ENCODE measurements around the gene LCLAT1. TPM values are rescaled to one million over a fixed set of nuclear protein-coding genes. Genes with fewer than 3 reads are reported as not detected.
"Not testable (repeated sequence)": the region's sequence is repeated elsewhere in the genome, so short reads cannot be mapped to it uniquely, and the experiment has no call there.

Gene LCLAT1
- total RNA-seq, 1 experiment from 2014 or later = 43.1 TPM

DNA sequence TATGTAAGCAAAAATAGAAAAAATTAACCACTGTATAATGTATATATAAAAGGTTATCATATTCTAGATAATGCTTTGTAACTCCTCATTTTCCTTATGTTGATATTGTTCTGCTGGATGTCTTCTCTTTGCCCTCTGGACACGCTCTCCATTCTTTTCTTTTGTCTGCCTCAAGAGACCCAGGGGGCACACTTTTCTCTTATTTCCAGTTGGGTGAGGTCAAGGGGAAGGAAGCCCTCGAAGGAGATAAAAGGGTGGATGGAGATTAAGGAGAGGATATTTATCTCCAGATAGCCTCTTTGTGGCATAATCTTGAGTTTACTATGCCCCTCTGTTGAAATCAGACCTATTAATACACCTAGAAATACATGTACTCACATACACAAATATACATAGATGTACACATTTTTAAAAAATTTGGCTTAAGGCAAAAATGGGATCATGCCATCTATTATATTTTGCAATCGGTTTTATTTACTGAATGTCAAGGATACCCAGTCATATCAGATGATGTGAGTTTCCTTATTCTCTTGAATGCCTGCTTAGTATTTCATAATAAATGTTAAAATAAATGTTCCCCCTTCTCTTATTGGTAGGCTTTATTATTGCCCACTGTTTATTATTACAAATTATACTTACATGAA, 65.3 kb downstream of the LCLAT1 start:
- no peak for DNase-seq (ENCODE audit: extremely low read depth, low read depth)

DNA sequence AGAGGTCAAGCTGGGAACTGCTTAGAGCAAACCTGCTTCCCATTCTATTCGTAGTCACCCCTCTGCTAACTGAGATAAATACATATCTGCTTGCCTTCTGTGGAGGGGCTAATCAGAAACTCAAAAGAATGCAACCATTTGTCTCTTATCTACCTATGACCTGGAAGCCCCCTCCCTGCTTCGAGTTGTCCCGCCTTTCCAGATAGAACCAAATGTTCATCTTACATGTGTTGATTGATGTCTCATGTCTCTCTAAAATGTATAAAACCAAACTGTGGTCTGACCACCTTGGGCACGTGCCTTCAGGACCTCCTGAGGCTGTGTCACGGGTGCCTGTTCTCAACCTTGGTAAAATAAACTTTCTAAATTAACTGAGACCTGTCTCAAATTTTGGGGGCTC, 66.6 kb downstream of the LCLAT1 start:
- DNase-seq (ENCODE audit: extremely low read depth, low read depth) = not testable (repeated sequence)

DNA sequence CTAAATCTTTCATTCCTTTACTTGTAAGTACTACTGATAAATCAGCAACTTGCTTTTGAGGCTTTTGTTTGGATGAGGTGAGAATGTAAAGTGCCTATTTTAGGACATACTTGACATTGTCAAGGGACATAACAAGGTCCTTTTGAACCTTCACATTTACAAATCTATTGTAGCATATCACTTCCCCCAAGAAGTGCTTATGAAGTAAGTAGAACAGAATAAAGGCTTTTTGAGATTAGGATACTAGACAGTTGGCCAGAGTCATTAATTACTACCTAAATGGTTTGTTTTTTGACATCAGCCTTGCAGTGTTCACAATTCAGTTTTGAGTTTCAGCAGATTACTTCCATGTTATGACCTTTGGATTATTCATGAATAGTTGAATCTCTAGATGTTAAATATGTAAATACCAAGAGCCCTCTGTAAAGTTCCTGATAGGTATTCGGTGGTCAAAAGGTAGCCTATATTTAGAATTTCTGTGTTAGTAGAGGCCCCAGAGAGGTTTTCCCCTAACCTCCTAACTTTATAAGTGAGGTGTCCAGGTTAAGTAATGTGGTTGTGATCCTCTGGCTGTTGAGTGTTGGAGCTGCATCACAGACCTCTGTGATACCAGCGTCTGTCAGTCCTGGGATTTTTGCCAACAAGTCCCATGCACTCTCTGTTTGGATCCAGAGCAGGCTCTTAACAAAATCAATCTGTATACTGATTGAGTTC, 67.2 kb downstream of the LCLAT1 start:
- no peak for DNase-seq (ENCODE audit: extremely low read depth, low read depth)

DNA sequence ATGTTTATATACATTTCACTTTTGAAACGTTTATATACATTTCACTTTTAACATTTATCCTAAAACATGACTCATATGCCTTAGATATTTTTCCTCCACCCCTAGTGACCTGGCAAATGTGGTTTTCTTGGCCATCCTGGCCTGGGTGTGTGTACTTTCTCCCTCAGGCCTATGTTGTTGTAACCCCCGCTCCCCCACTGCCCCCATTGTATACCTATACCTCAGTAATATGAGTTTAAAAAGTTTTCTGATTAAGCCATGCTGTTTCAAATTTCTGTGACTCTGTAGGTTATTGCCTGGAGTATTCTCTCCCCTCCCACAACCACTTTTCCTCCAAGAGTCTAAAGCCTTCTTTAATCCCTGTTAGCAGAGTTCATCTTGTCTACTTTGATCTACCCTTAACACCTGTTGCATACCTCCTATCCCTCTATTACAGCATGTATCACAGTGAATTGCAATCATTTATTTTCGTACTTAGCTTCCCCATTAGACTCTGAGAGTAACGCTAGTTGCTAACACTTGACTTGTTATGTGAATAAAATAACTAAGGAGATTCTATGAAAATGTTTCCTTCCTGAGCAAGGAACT, 67.9 kb downstream of the LCLAT1 start:
- no peak for DNase-seq (ENCODE audit: extremely low read depth, low read depth)

DNA sequence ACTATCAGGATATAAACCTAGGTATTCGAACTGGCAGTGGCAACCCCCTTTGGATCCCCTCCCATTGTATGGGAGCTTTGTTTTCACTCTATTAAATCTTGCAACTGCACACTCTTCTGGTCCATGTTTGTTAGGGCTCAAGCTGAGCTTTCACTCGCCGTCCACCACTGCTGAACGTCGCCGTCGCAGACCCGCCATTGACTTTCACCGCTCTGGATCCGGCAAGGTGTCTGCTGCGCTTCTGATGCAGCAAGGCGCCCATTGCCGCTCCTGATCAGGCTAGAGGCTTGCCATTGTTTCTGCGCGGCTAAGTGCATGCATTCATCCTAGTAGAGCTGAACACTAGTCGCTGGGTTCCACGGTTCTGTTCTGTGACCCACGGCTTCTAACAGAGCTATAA, 69.1 kb downstream of the LCLAT1 start:
- DNase-seq (ENCODE audit: extremely low read depth, low read depth) = no peak

DNA sequence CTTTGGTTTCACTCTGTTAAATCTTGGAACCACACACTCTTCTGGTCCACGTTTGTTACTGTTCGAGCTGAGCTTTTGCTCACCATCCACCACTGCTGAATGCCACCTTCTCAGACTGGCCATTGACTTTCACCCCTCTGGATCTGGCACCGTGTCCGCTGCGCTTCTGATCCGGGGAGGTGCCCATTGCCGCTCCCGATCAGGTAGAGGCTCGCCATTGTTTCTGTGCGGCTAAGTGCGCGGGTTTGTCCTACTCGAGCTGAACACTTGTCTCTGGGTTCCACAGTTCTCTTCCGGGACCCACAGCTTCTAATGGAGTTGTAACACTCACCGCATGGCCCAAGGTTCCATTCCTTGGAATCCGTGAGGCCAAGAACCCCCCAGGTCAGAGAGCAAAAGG, 72.8 kb downstream of the LCLAT1 start:
- no peak for DNase-seq (ENCODE audit: extremely low read depth, low read depth)

DNA sequence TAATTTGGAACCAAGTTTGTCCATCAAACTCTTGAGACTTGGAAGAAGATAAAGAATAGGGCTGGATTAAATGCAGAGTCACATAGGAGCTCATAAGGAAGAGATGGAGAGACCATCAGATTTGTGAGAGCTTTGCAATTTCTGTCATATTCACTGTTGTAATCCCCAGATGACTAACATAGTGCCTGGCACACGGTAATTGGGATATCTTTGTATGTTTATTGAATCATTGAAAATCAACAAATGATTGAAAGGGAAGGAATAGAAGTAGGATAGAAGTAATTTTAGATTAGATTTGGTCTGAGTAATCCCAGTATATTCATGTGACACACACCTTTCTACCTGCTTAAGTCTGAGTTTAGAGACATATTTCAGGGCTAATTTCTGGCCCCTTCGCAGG, 75.4 kb downstream of the LCLAT1 start:
- no peak for DNase-seq (ENCODE audit: extremely low read depth, low read depth)

DNA sequence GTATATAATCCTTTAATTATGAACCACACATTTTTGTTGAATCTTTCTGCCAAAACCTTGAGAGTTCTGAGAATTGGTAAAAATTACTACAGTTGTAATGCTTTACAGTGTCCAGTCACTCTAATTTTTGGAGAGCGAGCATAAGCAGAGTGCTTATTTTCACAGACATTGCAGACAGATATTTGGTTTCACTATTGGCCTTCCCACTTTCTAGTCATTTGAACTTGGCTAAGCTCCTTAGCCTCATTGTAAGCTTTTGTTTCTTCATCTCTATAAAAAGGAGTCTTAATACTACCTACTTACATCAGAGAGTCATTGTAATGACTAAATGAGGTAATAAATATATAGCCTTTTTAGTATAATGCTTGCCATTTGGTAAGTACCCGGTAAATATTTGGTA, 80.4 kb downstream of the LCLAT1 start:
- DNase-seq (ENCODE audit: extremely low read depth, low read depth) = no peak

DNA sequence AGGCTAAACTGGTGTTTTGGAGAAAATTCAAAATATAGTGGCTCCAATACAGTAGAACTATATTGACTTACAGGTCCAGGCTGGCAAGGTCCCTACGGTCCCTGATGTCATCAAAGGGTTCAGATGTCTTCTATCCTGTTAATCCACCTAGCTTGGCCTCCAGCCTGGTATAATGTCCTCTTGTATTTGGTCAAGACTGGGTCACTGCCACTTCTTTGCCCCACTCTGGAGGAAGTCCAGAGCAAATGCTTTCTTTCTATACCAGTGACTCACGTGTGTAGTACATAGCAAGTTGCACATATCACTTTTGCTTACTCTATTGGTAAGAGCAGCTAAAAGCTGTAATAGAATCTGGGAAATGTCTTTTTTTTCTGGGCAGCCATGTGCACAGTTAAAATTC, 80.8 kb downstream of the LCLAT1 start:
- DNase-seq (ENCODE audit: extremely low read depth, low read depth) = no peak

DNA sequence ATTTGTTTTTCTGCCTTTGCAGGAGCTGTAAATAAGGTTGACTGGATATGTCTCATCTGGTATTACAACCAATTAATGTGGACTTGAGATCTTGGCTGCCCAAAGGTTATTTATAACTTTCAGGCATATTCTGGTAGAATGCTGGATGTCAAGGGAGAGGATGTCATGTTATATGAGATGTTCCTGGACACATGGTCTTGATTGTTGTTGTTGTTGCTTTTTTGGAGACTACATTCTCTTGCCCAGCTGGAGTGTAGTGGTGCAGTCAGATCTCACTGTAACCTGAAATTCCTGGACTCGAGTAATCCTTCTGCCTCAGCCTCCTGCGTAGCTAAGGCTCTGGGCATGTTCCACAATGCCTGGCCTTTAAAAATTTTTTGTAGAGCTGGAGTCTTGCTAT, 83.3 kb downstream of the LCLAT1 start:
- no peak for DNase-seq (ENCODE audit: extremely low read depth, low read depth)

DNA sequence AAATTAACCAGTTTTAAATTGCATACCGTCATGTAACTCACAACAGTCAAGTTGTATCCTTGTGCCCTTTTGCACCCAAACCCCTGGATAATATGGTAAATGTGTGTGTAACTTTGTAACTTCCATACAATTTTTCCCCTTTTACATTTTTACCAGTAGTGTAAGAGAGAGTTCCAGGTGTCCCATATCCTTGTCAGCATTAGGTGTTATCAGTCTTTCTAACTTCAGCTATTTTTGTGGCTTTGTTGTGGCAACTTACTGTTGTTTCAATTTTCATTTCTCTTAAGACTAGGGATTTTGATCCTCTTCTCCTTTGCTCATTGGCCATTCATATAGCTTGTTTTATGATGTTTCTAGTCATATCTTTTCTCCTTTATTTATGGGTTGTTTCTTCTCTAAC, 94.6 kb downstream of the LCLAT1 start:
- no peak for DNase-seq (ENCODE audit: extremely low read depth, low read depth)

DNA sequence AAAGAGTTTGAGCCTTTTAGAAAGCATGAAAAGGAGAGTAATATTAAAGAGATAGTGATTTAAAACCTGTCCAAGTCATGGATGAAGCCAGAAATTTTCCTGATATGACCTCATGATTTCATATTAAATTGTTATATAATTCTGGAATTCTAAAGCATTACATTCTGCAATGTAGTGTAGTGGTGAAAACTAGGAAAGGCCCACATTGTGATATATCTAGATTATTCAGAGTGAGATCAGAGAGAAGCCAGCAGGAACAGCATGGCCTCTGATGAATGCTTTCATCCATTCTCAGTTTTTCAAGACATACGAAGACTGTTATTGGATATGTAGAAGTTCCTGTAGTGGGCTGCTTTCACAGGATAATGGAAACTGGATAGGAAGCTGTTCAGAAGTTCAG, 98.8 kb downstream of the LCLAT1 start:
- no peak for DNase-seq (ENCODE audit: extremely low read depth, low read depth)

DNA sequence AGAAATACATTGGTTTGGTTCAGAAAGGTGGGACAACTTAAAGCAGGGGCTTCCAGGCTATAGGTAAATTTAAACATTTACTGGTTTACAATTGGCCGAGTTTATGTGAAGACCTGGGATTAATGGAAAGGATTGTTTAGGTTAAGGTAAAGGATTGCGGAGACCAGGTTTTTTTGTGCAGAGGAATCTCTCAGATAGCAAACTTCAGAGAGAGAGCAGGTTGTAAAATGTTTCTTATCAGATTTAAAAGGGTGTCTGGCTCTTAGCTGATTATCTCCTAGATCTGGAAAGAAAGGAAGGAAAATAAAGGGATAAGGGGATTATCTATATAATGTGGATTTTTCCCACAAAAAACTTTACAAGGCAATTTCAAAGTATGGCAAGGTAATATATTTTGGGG, 101.3 kb downstream of the LCLAT1 start:
- DNase-seq (ENCODE audit: extremely low read depth, low read depth) = no peak

DNA sequence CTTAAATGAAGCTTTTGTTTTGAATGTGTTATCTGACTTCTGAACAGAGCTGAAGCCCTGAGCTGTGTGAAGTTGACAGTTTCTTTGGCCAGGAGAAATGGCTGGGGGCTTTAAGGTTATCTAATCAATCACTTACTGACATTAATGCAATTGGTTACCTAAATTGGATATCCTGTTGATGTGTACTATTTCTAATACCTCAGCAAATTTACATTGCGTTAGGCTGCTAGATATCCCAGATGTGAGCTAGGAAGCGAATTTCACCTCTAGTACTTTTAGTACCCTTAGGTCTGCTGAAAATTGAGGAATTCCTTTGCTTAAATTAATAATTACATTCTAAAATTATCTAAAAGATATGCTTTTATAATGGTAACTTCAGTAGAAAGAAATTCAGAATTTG, 102.0 kb downstream of the LCLAT1 start:
- DNase-seq (ENCODE audit: extremely low read depth, low read depth) = no peak

DNA sequence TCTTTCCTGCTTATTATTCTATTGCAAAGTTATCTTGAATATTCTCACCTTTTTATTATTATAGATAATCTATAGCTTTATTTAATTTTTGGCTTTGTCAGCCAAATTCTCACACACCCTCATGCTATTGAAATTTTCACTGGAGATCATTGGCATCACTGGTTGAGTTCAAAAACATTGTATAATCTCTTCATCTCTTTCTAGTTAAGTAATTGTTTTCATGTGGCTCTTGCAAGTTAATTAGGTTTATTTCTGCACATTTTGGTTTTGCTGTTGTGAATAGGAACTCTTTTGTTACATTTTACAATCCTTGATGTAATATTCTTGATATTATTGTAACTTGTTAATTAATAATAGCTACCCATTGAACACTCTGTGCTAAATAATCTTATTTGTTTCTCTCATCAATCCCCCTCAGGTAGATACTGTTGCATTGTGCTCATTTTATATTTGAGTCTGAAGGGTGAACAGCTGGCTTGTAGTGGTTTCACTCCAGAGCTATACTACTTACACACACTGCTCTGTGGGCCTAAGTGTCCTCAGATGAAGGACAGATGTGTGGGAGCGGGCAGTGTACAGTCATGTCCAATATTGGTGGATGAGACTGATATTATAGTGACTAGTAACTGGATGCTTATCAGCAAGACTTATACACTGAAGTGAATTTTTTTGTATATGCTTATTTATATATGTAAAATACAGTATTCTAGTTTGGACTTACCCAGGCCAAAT, 112.7 kb downstream of the LCLAT1 start:
- DNase-seq (ENCODE audit: extremely low read depth, low read depth) = no peak

DNA sequence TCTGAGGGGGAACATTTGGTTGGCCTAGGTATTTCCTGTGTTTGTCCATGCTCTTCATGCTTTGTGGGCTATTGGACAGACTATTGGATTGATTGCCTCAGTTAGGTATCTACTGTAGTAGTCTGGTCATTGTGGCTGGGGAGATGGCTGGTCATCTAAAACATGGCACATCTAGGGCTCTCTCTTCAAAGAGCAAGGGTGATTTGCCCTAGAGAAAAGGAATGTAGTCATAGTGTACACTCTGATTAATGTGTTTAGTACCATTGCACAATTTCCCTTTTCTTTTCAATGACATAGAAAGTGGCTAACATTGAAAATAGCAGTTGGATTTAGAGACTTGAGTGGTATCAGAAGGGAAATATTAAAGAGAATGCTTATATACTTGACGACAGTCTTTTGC, 114.3 kb downstream of the LCLAT1 start:
- no peak for DNase-seq (ENCODE audit: extremely low read depth, low read depth)

DNA sequence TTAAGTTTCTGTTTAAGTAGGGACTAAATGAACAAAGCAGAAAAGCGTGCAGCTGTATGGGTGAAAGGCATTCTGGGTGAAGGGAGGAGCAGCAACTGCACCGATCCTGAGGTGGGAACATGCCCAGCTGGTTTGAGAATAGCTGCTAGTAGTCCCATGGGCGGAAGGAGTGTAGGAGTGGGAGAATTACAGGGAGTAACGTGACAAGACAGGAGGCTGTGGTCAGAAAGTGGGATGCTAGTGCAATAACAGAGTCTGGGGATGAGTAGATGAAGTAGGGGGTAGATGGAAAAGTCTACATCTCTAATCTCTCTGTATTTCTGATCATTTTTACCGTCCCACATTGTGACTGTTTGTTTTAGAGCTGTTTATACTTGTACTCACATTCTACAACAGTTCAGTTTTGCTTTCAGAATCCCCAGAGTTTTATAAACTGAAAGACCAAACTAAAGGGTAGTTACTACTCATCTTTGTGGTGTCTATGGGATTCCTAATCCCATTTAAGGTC, 118.9 kb downstream of the LCLAT1 start:
- DNase-seq (ENCODE audit: extremely low read depth, low read depth) = no peak

DNA sequence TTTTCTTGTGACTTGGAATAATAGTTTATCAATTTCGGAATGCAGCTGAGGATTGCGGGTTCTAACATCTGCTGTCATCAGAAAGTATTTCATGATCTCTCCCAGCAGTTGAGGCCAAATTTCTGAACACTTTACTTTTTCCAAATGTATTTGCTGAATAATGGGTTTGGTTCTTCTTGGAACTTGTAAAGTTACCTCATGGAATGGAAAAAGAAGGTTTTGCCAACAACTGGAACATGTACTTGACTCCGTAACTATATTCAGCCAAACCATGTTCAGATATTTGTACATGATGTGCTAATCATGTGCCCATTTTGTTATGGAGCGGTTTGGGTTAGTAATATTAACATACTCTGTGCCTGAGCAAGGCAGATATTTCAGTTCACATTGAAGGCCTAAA, 119.6 kb downstream of the LCLAT1 start:
- DNase-seq (ENCODE audit: extremely low read depth, low read depth) = no peak

DNA sequence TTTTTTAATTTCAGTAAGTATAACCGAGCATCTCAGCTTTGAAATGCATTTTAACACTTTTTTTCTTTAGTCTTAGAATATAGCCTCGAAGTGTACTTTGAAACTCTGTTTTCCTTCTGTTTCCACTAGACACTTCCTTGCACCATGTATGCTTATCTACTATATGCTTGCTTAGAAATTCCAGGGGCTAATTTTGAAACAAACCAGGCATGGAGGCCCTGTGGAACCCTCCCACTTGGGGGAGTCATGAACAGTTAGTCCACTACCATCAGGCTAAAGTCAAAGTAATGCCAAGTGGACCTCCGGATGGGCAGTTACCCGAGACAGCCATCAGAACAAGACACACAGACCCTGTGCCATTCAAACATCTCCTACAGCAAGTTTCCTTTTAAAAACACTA, 120.3 kb downstream of the LCLAT1 start:
- no peak for DNase-seq (ENCODE audit: extremely low read depth, low read depth)

DNA sequence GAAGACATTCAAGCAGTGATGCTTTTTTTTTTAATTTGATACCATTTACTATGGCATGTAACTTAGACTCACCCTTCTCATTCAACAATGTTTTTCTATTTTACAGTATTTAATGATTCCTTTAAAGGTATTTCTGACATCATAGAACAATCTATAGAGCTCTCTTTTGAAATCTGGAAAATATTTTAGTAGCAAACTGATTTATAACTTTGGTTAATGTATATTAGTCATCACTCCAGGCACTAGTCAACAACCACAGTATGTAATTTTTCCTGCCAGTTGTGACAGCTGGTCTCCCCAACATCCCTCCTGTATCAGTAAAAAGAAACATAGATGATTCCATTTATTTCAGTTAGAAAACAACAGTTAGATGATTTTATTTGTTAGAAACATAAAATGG, 122.9 kb downstream of the LCLAT1 start:
- DNase-seq (ENCODE audit: extremely low read depth, low read depth) = no peak

DNA sequence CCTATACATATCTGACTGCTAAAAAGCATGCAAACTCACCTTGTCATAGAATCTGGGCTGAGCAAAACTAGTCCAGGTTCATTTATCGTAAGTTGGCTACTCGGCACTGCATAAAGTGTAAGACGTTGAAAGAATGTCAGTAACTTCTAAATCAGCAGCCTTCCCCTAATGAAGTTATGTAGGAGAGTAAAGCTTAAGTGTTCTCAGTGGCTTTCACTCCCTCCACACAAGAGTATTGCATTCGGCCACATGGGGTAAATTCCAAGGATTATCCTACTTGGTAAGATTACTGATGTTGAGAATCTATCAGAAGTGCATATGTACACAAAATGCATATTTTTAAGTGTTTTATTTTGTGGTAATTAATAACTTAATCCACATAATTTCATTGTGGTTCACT, 130.1 kb downstream of the LCLAT1 start:
- DNase-seq (ENCODE audit: extremely low read depth, low read depth) = no peak

All from NCI-H460 (cell line).